Measurements from ENCODE around the gene C20orf96.
A peak's percentile ranks its signal among the peaks of the same experiment; 100 is the strongest.
"Not testable (repeated sequence)": the region's sequence is repeated elsewhere in the genome, so short reads cannot be mapped to it uniquely, and the experiment has no call there.

Gene C20orf96, protein sequence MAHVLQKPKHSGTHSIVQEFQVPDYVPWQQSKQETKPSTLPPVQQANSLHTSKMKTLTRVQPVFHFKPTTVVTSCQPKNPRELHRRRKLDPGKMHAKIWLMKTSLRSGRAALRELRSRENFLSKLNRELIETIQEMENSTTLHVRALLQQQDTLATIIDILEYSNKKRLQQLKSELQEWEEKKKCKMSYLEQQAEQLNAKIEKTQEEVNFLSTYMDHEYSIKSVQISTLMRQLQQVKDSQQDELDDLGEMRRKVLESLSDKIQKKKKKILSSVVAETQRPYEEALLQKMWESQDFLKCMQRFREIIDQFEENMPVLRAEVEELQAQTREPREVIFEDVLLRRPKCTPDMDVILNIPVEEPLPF

DNA sequence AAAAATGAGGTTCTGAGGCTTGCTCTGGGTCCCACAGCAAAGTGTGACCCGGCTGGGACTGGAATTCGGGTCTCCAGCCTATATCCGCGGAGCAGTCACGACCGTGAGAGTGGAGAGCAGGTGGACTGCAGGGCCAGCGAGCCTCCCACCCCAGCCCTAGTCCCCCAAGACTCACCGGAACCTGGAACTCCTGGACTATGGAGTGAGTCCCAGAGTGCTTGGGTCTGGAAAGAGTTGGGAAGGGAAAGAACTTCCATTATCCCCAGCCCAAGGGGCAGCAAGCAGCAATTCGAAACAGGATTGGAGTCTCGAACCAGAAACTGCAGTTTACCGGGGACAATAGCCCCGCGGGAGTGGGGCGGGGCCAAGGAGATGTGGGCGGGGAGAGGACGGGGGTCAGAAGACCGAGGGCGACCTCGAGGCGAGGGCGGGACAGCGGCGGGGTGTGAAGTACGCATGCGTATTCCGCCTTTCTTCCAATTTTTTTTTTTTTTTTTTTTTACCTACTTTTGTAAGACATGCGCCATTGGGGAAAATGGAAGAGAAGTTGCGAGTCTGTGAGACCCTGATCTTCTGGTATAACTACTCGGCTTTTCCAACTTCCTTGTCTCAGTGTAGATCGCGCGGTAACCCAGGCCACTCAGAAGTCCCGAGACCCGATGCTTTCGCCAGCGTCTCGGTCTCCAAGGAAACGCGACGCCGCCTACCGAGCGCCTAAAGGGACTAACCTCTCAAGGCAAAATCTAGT, at the start of gene C20orf96:
C20orf96 (minus strand) TSS at position 667 of the 748 bp plus-strand sequence; CDS start at position 527, 140 bp downstream.
- peak; percentile 87 for DNase-seq (ENCODE audit: low spot score)

DNA sequence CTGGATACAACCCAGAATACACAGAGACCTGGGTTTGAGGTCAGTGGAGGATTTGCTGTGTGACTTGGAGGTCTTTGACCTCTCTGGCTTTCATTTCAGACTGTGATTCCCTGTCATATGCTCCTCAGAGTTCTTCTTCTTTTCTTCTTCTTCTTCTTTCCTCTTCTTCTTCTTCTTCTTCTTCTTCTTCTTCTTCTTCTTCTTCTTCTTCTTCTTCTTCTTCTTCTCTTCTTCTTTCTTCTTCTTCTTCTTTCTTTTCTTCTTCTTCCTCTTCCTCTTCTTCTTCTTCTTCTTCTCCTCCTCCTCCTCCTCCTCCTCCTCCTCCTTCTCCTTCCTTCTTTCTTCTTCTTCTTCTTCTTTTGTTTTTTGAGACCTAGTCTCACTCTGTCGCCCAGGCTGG, 45.5 kb upstream of the C20orf96 start:
- DNase-seq (ENCODE audit: low spot score) = not testable (repeated sequence)

DNA sequence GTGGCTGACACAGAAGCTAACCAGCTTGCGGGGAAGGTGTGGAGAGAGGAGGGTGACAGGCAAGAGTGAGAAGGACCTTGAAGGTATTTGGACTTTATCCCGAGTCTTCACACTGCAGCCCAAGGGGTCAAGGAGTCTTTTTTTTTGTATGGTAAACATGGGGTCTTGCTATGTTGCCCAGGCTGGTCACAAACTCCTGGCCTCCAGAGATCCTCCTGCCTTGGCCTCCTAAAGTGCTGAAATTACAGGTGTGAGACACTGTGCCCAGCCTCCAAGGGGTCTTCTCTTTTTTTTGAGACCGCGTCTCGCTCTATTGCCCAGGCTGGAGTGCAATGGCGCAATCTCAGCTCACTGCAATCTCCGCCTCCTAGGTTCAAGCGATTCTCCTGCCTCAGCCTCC, 44.0 kb upstream of the C20orf96 start:
- DNase-seq (ENCODE audit: low spot score) = no peak

DNA sequence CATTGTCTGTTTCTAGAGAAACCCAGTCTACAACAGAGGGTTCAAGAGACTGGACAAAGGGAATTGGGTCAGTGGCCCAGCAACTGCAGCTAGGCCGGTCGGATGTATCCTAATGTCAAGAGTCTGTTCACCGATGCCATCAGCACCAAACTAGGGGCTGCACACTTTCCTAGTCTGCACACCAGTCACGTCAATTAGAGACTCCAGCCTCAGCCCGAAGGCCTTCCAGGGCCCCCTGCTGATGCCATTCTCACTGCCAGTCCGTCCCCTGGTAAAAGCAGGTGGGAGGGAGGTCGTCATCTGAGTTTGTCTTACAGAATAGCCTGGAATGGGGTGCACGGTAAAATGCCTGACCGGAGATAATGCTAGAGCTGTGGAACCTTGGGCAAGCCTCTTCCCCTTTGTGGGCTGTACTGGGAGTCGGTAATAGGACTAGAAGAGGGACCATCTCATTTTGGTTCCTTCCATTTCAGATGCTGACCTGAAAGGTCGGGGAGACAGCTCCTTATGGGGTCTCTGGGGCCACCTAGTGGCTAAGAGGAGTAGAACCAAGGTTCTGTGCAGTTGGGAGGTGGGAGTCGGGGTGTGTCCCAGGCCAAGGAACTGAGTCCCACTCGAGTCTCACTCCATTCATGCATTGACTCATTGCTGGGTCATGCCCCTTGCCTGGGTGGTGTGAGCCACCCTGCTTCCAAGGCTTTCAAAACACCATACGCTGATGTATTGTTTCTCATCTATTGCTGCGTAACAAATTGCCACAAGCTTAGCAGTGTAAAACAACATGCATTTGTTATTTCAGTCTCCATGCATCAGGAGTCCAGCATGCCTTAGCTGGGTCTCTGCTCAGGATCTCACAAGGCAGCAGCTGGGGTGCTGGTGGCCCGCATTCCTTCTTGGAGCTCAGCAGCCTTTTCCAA, 39.9 kb upstream of the C20orf96 start:
- DNase-seq (ENCODE audit: low spot score) = peak; percentile 71

DNA sequence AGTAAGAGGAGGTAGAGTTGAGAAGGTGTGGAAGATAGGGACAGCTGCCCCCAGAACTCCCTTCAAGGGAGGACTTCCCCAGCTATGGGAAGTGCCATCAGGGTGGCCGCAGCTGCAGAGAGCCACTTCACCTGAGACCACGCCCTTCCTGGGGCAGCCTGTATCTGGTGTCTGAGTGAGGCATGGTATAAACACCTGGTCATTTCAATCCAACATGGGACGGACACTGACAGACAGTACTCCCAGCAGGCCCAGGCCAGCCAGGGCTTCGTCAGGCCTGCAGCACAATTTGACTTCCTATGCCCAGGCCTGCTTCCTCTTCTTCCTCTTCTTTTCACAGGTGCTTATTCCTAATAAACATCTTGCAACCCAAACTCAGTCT, 39.3 kb upstream of the C20orf96 start:
- DNase-seq (ENCODE audit: low spot score) = no peak

DNA sequence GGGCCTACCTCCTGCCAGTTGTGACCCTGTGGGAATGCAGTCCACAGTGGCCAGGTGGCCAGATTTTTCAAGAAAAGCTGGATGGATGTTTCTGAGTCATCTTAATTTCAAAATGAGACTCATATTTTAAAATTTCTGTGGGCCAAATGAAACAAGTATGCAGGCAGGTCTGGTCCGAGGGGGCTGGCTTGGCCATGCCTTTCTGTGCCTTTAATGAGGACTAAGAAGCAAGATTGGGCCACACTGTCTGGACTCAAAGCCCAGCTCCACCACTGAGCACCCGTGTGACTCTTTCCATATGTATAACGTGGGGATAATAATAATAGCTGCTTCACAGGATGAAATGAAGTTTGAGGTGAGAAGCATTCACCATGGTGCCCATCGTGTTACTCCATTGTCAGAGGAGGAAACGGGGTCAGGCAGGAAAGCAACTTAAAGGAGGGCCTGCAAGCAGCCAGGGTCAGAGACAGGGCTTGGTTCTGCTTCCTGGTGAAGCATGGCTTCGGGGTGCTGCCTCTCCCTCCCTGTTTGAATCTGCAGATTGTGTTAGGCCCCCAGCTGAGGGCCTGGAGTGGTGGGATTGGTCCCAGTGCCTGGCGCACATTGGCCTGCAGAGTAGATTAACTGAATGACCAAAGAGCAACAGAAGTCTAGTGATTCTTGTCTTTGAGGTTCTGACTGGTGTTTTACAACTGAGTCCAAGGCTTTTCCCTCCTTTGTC, 38.6 kb upstream of the C20orf96 start:
- DNase-seq (ENCODE audit: low spot score) = no peak

DNA sequence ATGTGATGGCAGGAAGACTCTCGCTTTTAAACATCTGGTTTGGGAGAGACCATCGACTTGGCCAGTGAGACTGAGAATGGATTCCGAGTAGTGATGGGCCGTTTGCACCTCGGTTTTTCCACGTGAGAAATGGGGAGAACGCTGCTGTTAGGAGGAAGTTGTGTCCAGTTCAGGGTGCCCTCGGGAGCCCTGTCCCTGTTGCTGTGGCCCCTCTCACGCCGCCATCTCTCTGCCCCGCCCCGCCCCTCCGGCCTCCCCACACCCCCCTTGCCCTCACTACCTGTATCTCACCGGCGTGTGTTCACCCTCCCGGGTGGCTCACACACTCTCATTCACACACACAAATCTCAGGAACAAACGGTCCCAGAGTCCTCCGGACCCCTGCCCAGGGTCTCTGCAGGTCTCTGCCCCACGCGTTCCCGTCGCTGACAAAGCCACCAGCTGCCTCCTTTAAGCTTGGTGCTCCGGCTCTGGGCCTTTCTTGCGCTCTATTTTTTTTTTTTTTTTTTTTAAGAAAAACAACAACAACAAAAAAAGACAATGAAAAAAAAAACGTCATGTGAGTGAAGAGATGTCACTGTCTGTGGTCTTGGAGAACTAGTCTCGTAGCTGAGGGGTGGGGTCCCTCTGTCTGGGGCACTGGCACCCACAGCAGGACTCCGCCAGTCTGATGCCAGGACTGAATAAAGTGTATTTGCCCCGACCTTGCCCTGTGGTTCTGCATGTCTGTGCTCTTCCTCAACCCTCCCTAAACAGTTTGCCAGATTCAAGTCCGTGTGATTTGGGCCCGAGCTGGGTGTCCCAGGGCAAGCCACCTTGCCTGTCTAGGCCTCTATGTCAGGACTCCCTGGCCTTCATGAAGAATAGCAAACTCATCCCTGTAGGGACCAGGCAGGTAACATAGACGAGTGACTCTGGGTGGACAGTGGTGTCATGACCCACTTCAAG, 37.8 kb upstream of the C20orf96 start:
- DNase-seq (ENCODE audit: low spot score) = no peak

DNA sequence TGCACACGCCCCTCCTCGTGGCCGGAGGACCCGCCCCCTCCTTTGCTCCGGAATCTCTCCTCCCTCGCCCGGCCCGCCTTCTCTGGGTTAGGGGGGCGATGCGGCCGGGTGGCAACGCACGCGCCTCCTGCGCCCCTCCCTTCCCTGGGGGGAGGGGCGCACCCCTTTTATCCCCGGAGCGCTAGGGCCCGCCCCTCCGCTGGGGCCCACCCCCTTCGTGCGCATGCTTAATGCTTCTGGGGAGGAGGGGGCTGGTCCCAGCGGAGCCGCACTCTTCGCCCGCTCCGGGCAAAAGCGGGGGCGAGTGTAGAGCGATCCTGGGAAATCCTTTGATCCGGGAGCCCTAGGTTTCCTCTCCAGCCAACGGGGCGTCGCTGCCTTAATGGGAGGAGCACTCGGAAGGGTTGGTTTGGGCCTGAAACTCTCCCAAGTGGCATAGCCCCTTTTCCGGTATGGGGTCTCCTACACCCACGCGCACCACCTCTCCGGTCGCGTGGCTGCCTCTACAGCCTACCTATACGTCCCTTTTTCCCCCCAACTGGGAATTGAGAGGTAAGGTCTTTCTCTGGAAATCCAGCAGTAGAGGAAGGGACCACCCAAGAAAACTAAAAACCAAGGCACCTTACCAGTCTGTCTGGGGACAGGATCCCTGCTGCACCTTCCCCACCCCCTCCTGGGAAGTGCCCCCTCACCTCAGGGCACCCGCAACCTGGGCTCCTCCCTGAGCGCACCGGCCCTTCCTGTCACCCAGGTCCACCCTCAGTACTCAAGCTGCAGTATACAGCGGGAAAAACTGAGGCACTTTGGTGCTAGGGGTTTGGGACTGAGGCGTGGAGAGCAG, 36.9 kb upstream of the C20orf96 start:
- peak; percentile 33 for DNase-seq (ENCODE audit: low spot score)

DNA sequence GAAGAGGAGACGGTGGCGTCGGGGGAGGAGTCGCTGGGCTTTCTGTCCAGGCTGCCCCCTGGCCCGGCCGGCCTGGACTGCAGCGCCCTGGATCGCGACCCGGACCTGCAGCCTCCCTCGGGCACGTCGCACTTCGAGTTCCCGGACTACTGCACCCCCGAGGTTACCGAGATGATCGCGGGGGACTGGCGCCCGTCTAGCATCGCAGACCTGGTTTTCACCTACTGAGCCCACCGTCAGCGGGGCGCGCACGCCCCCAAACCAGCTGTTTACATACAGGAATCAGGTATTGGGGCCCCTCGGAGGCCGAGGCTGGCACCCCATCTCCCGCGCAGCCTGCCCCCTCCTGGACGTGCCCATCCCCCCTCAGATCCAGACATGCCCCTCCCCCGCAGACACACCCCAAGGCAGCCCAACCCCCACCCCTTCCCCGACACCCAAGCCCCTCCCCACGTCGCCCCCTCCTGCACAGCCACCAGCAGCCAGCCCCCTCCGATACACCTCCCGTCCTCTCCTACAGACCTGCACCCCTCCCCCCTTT, 36.2 kb upstream of the C20orf96 start:
- DNase-seq (ENCODE audit: low spot score) = no peak

DNA sequence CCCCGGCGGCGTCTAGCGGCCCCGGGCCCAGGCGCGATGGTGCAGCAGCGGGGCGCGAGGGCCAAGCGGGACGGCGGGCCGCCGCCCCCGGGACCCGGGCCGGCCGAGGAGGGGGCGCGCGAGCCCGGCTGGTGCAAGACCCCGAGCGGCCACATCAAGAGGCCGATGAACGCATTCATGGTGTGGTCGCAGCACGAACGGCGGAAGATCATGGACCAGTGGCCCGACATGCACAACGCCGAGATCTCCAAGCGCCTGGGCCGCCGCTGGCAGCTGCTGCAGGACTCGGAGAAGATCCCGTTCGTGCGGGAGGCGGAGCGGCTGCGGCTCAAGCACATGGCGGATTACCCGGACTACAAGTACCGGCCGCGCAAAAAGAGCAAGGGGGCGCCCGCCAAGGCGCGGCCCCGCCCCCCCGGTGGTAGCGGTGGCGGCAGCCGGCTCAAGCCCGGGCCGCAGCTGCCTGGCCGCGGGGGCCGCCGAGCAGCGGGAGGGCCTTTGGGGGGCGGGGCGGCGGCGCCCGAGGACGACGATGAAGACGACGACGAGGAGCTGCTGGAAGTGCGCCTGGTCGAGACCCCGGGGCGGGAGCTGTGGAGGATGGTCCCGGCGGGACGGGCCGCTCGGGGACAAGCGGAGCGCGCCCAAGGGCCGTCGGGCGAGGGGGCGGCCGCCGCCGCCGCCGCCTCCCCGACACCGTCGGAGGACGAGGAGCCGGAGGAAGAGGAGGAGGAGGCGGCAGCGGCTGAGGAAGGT, 35.5 kb upstream of the C20orf96 start:
- DNase-seq (ENCODE audit: low spot score) = peak; percentile 29

DNA sequence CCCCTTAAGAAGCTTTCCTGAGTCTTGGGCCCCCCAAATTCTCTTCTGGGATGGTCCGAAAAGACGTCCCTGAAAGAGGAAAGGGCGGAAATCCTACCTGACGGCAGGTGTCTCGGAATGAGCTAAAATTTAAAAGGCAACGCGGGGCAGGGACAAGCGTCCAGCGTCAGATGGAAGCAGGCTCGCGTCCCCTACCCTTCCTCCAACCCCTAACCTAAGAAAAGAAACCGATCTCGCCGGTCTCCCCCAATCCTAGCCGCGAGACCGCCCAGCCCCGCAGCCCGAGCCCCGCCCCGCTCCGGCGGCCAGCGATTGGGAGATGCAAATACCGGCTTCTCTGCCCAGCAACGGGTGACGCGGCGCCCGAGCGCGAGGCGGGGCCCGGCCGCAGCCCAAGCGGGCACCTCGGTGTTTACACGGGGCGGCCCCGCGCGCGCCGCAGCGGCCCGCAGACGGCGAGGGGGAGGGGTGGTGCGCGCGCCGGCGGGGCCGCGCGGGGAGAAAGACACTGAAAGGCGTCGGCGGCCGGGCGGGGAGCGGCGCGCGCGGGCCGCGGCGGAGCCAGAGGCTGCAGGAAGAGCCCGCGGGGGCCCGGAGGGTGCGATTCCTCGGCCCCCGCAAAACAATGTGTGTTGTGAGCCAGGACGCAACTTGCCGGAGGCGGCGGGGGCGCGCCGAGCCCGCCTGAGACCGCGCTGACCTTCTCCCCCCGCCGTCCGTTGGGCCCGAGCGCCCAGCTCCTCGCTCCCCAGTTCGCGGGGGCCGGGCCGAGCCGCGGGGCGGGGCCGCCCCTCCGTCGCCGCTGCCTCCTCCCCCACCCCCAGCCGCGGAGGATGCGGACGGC, 34.7 kb upstream of the C20orf96 start, which contains the start of gene SOX12:
SOX12 (plus strand) TSS at position 508 of the 844 bp plus-strand sequence. CDS start 373 bp downstream, outside the sequence.
- peak; percentile 87 for DNase-seq (ENCODE audit: low spot score)

DNA sequence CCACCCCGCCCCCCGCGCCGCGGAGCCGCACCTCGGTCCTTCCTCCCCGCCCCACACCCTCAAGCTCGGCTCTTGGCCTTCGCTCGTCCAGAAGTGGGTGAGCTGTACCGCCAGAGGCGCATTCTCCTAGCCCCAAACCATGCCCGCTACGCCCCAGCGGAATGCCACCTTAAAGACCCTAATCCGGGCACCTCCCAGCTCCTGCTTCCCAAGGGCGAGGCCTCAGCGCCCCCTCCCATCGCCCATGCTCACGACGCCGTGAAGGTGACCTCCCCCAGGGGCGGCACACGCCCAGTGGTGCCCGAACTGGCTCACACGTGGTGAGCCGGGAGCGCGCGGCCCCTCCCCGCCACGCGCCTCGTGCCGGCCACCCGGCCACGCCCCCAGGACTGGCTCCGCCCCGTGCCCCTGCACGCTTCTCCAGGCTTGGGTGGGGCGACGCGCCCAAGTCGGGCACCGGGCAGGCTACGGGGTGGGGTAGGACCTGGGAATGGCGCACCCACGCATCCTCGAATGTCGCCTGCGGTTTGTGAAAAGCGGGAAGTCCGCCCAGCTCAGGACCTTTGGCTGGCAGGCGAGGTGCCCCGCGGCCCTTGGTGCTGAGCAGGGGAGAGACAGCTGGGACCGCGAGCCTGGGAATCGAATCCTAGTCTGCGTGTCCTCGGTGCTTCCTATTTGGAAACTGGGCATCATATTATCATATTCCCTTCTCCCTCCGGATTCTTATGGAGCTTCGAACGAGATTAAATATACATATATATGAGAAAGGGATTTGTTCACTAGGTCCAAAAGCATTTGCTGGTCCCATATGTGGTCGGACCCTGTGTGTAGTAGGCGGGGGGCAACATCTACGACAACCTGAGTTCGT, 33.9 kb upstream of the C20orf96 start:
- DNase-seq (ENCODE audit: low spot score) = peak; percentile 80

DNA sequence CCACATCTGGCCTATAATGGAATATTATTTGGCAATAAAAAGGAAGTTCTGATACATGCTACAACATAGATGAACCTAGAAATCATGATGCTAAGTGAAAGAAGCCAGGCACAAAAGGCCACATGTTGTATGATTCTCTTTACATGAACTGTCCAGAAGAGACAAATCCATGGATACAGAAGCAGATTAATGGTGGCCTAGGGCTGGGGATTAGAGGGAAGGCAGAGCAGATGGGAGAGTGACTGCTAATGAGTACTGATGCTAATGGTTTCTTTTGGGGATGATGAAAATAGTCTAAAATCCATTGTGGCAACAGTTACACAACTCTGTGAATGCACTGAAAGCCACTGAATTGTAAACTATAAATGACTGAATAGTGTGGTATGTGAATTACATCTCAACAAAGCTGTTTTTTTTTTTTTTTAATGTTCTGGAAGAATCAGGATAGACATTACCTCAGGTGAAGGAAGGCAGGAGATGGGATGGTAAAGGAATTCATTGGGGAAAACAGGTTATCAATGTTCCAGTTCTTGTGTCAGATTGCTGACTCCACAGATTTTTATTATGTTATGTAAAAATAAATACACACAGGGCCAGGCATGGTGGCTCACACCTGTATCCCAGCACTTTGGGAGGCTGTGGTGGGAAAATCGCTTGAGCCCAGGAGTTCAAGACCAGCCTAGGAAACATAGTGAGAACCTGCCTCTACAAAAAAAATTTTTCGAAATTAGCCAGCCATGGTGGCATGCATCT, 25.9 kb upstream of the C20orf96 start:
- no peak for DNase-seq (ENCODE audit: low spot score)

DNA sequence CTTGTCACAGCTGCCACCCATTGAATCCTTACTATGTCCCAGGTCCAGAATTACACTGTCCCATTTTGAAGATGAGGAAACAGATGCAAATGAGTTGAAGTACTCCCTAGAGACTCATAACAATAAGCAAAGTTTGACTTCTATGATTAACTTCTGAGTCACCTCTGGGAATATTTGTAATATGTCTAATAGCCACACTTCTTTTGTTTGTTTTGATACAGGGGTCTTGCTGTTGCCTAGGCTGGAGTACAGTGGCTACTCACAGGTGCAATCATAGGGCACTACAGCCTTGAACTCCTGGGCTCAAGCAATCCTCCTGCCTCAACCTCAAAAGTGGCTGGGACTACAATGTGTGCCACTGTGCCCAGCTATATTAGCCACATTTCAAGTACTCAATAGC, 23.4 kb upstream of the C20orf96 start:
- peak; percentile 91 for DNase-seq (ENCODE audit: low spot score)

DNA sequence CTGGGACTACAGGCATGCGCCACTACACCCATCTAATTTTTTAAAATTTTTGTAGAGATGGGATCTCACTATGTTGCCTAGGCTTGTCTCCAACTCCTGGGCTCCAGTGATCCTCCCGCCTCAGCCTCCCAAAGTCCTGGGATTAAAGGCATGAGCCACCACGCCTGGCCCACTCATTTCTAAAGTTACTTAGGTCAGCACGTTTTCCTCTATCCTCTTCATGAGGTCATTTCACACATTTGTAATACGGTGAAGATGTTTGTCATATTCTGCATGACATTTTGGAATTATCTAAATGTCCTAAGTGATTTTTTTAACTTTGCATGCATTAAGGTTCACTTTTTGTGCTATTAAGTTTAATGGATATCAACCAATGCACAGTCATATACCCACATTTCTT, 22.9 kb upstream of the C20orf96 start:
- no peak for DNase-seq (ENCODE audit: low spot score)

DNA sequence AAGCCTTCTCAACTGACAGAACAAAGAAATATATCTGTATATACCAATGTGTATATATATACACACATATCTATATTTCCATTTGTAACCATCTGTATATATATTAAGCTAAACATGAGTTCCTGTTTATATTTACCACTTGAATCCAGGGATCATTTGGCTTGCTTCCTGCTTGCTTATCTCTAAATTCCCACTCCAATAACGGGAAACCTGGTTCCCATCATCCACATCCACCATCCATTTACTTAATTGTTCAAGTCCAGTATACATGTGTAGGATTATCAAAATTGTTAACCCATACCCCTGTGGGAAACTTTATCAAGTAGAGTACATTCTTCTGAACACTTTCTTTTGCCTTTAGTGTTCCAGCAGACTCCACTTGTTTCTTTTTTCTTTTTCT, 22.3 kb upstream of the C20orf96 start:
- no peak for DNase-seq (ENCODE audit: low spot score)
